NCI-H2171 (cell line): ENCODE data around the gene MPI.
"Not testable (repeated sequence)": the region's sequence is repeated elsewhere in the genome, so short reads cannot be mapped to it uniquely, and the experiment has no call there.

Source experiments
- DNase-seq: peaks from one replicate; lab custom pipeline; 2025; lab: John Stamatoyannopoulos, UW

MPI gene

GRCh38 chr15:74935193-74935592, 45.4 kb downstream of the MPI start:
- DNase-seq: not testable (repeated sequence)

GRCh38 chr15:74937272-74937589, 47.4 kb downstream of the MPI start:
- DNase-seq: no peak

GRCh38 chr15:74937590-74938371, 47.9 kb downstream of the MPI start, which contains the start of gene COX5A:
COX5A (minus strand) TSS chr15:74938073; CDS start chr15:74938014, 59 bp downstream.
- DNase-seq: peak; percentile 95

DNA sequence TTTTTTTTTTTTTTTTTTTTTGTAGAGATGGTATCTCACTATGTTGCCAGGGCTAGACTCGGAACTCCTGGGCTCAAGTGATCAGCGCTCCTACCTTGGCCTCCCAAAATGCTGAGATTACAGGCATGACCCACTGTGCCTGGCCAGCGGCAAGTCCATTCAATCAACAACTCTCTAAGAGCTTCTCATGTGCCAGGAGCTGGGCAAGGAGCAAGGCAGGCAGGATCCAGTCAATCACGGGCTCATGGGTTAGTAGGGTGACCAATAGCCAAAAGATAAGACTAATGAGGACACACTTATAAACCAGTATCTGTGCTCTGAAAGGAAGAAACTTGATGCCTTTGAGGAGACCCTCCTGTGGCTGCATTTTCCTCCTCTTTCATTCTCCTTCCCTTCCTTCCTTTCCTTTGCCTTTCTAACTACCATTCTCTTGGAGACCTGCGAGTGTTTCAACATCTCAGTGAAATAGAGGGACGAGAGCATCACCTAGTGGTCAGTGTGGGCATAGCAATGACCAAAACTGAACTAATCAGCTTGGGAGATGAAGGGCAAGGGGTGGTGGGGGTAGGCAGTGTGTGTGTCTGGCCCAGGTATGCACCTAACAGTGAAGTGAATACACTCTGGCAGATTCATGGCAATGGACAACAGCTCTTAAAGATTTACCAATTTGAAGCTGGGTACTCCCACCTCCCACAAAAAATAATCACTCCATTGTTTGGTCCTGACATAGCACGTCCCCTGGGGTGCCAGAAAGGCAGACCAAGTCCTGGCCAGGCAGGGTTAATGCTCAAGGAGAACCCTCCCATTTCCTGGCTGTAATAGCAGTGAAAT, 60.5 kb downstream of the MPI start:
- DNase-seq: peak; percentile 27

GRCh38 chr15:74951006-74951405, 61.2 kb downstream of the MPI start:
- DNase-seq: no peak
